Adipocyte (in vitro differentiated cells): Measurements from ENCODE around the gene ACTN2.

ENCODE experiments used
- DNase-seq: peaks from one replicate; pipeline ENCODE4 v3.0.0-alpha.2; 2015; ENCODE audit warnings: low read depth
- H3K27me3 ChIP-seq: replicated peaks from 2 replicates; pipeline ENCODE4 v1.7.0; 2013; ENCODE audit warnings: mild to moderate bottlenecking, low read length, moderate library complexity; ENCODE audit not compliant: control insufficient read depth, insufficient read depth
- H3K36me3 ChIP-seq: 2 replicates; pipeline ENCODE4 v1.7.0; 2013; ENCODE audit warnings: low read length, mild to moderate bottlenecking, moderate library complexity; ENCODE audit not compliant: control insufficient read depth, insufficient read depth, severe bottlenecking
- H3K4me1 ChIP-seq: 2 replicates; pipeline ENCODE4 v1.7.0; 2013; ENCODE audit warnings: mild to moderate bottlenecking, low read length, moderate library complexity; ENCODE audit not compliant: control insufficient read depth, insufficient read depth
- H3K4me3 ChIP-seq: 2 replicates; pipeline ENCODE4 v1.7.0; 2013; ENCODE audit warnings: mild to moderate bottlenecking, low read length, moderate library complexity
- H3K9ac ChIP-seq: 2 replicates; pipeline ENCODE4 v1.7.0; 2013; ENCODE audit warnings: mild to moderate bottlenecking, low read length, moderate library complexity
- H3K9me3 ChIP-seq: 2 replicates; pipeline ENCODE4 v1.7.0; 2013; ENCODE audit warnings: mild to moderate bottlenecking, low read length, moderate library complexity; ENCODE audit not compliant: control insufficient read depth

The ACTN2 gene

GRCh38 chr1:236692742-236693141 lies 6.4 kb downstream of the ACTN2 start:
- Histone ChIP-seq H3K9ac (no peak overlapping the region), H3K4me3 (no peak overlapping the region), H3K36me3 (no peaks in the 10 kb centered on the region), H3K4me1 (no peaks in the 10 kb centered on the region), H3K27me3 (peaks cover 35% of the 10 kb centered on the region), H3K9me3 (no peaks in the 10 kb centered on the region)
- no peak for DNase-seq

GRCh38 chr1:236699366-236699765 lies 13.1 kb downstream of the ACTN2 start:
- H3K27me3 ChIP-seq: no peaks in the 10 kb centered on the region
- H3K9ac ChIP-seq: no peak overlapping the region
- no peaks in the 10 kb centered on the region for H3K4me1 ChIP-seq
- H3K4me3 ChIP-seq: no peak overlapping the region
- no peak for DNase-seq
- H3K36me3 ChIP-seq: no peaks in the 10 kb centered on the region
- H3K9me3 ChIP-seq: no peaks in the 10 kb centered on the region

GRCh38 chr1:236700903-236701302 lies 14.6 kb downstream of the ACTN2 start:
- H3K36me3 ChIP-seq: no peaks in the 10 kb centered on the region
- no peaks in the 10 kb centered on the region for H3K9me3 ChIP-seq
- no peak for DNase-seq
- H3K4me1 ChIP-seq: no peaks in the 10 kb centered on the region
- H3K9ac ChIP-seq: no peak overlapping the region
- no peaks in the 10 kb centered on the region for H3K27me3 ChIP-seq
- no peak overlapping the region for H3K4me3 ChIP-seq

GRCh38 chr1:236701782-236702181 lies 15.5 kb downstream of the ACTN2 start:
- H3K4me3 ChIP-seq: no peak overlapping the region
- H3K4me1 ChIP-seq: no peaks in the 10 kb centered on the region
- no peaks in the 10 kb centered on the region for H3K27me3 ChIP-seq
- H3K36me3 ChIP-seq: no peaks in the 10 kb centered on the region
- no peak overlapping the region for H3K9ac ChIP-seq
- no peaks in the 10 kb centered on the region for H3K9me3 ChIP-seq
- DNase-seq: no peak

GRCh38 chr1:236702791-236703394 lies 16.6 kb downstream of the ACTN2 start:
- H3K9me3 ChIP-seq: no peaks in the 10 kb centered on the region
- no peaks in the 10 kb centered on the region for H3K36me3 ChIP-seq
- no peaks in the 10 kb centered on the region for H3K4me1 ChIP-seq
- no peaks in the 10 kb centered on the region for H3K27me3 ChIP-seq
- H3K4me3 ChIP-seq: no peak overlapping the region
- DNase-seq: no peak
- H3K9ac ChIP-seq: no peak overlapping the region

- no peak for DNase-seq
- Histone ChIP-seq H3K27me3 (peaks cover 3% of the 10 kb centered on the region), H3K4me1 (no peaks in the 10 kb centered on the region), H3K9me3 (no peaks in the 10 kb centered on the region), H3K36me3 (no peaks in the 10 kb centered on the region), H3K4me3 (no peak overlapping the region), H3K9ac (no peak overlapping the region)
These were observed 19.5 kb downstream of the ACTN2 start for GRCh38 chr1:236705771-236706170.

GRCh38 chr1:236706183-236706582 lies 19.9 kb downstream of the ACTN2 start:
- Histone ChIP-seq H3K36me3 (no peaks in the 10 kb centered on the region), H3K4me1 (no peaks in the 10 kb centered on the region), H3K27me3 (peaks cover 3% of the 10 kb centered on the region), H3K9ac (no peak overlapping the region), H3K4me3 (no peak overlapping the region), H3K9me3 (no peaks in the 10 kb centered on the region)
- DNase-seq: no peak

GRCh38 chr1:236710328-236710892 lies 24.1 kb downstream of the ACTN2 start:
- H3K36me3 ChIP-seq: no peaks in the 10 kb centered on the region
- DNase-seq: no peak
- H3K4me1 ChIP-seq: no peaks in the 10 kb centered on the region
- H3K4me3 ChIP-seq: no peak overlapping the region
- no peak overlapping the region for H3K9ac ChIP-seq
- peaks cover 3% of the 10 kb centered on the region for H3K27me3 ChIP-seq
- no peaks in the 10 kb centered on the region for H3K9me3 ChIP-seq

GRCh38 chr1:236716160-236716559 lies 29.9 kb downstream of the ACTN2 start:
- H3K9ac ChIP-seq: no peak overlapping the region
- H3K9me3 ChIP-seq: no peaks in the 10 kb centered on the region
- no peaks in the 10 kb centered on the region for H3K4me1 ChIP-seq
- no peak for DNase-seq
- no peak overlapping the region for H3K4me3 ChIP-seq
- no peaks in the 10 kb centered on the region for H3K27me3 ChIP-seq
- H3K36me3 ChIP-seq: no peaks in the 10 kb centered on the region

GRCh38 chr1:236717811-236718210 lies 31.5 kb downstream of the ACTN2 start:
- Histone ChIP-seq H3K9me3 (no peaks in the 10 kb centered on the region), H3K4me3 (no peak overlapping the region), H3K4me1 (no peaks in the 10 kb centered on the region), H3K9ac (no peak overlapping the region), H3K36me3 (no peaks in the 10 kb centered on the region), H3K27me3 (no peaks in the 10 kb centered on the region)
- DNase-seq: no peak

- Histone ChIP-seq H3K27me3 (no peaks in the 10 kb centered on the region), H3K4me1 (no peaks in the 10 kb centered on the region), H3K36me3 (no peaks in the 10 kb centered on the region), H3K9ac (no peak overlapping the region), H3K9me3 (no peaks in the 10 kb centered on the region), H3K4me3 (no peak overlapping the region)
- no peak for DNase-seq
These were observed 32.0 kb downstream of the ACTN2 start for GRCh38 chr1:236718328-236718727.

- Histone ChIP-seq H3K9ac (no peak overlapping the region), H3K4me3 (no peak overlapping the region), H3K27me3 (no peaks in the 10 kb centered on the region), H3K4me1 (no peaks in the 10 kb centered on the region), H3K36me3 (no peaks in the 10 kb centered on the region), H3K9me3 (no peaks in the 10 kb centered on the region)
- no peak for DNase-seq
These were observed 33.9 kb downstream of the ACTN2 start for GRCh38 chr1:236720206-236720605.
